Caco-2 (cell line): ENCODE measurements around the gene NDUFA3. TPM values are rescaled to one million over a fixed set of nuclear protein-coding genes. Genes with fewer than 3 reads are reported as not detected.
A peak's percentile ranks its signal among the peaks of the same experiment; 100 is the strongest.
"Not testable (repeated sequence)": the region's sequence is repeated elsewhere in the genome, so short reads cannot be mapped to it uniquely, and the experiment has no call there.

ENCODE experiments used
- BruUV-seq: library from RNA; stranded (reverse); fragments of 400-500 nt; replicated peaks from 2 replicates; lab custom pipeline; 2021; lab: Mats Ljungman, UMichigan
- CTCF ChIA-PET: fragments of 300-600 bp; sonication (Branson Sonifier 250); formaldehyde crosslinking; loops from one replicate; lab custom pipeline; 2022; ENCODE audit warnings: antibody characterized with exemption; lab: Charles Lee
- POLR2A ChIA-PET: fragments of 300-600 bp; sonication (Branson Sonifier 250); formaldehyde crosslinking; loops from one replicate; lab custom pipeline; 2022; ENCODE audit warnings: antibody characterized with exemption; lab: Charles Lee
- DNase-seq, 2 experiments: peaks; one replicate each; pipeline versions ENCODE4 v3.0.0 to v3.0.0-alpha.2; 2020 to 2022
- H3K27me3 ChIP-seq: replicated peaks from 2 replicates; pipeline ENCODE4 v1.6.0; 2011; ENCODE audit warnings: low read length; ENCODE audit not compliant: control insufficient read depth, insufficient read depth
- H3K36me3 ChIP-seq: 2 replicates; pipeline ENCODE4 v1.5.1; 2011; ENCODE audit warnings: low read length; ENCODE audit not compliant: control insufficient read depth, insufficient read depth
- H3K4me1 ChIP-seq: fragments of 250-450 bp; sonication (Bioruptor Pico); 2 replicates; pipeline ENCODE4 v1.5.1; 2020; ENCODE audit warnings: mild to moderate bottlenecking
- H3K4me3 ChIP-seq: 2 replicates; pipeline ENCODE4 v1.5.1; 2011; ENCODE audit warnings: low read depth, mild to moderate bottlenecking, control low read depth, low read length
- H3K9me3 ChIP-seq: fragments of 250-450 bp; sonication (Bioruptor Pico); 2 replicates; pipeline ENCODE4 v1.5.1; 2020; ENCODE audit warnings: mild to moderate bottlenecking, moderate library complexity
- H3K27ac Mint-ChIP-seq: one replicate; pipeline ENCODE4 v1.8.0; 2022; ENCODE audit warnings: mixed read lengths; ENCODE audit not compliant: unreplicated experiment
- H3K27me3 Mint-ChIP-seq: one replicate; pipeline ENCODE4 v1.8.0; 2022; ENCODE audit warnings: mixed read lengths; ENCODE audit not compliant: insufficient read depth, unreplicated experiment
- H3K36me3 Mint-ChIP-seq: one replicate; pipeline ENCODE4 v1.8.0; 2022; ENCODE audit warnings: mild to moderate bottlenecking, mixed read lengths; ENCODE audit not compliant: insufficient read depth, unreplicated experiment
- H3K4me1 Mint-ChIP-seq: one replicate; pipeline ENCODE4 v1.8.0; 2022; ENCODE audit warnings: low read depth, mixed read lengths; ENCODE audit not compliant: unreplicated experiment
- H3K4me3 Mint-ChIP-seq: one replicate; pipeline ENCODE4 v1.8.0; 2022; ENCODE audit warnings: mild to moderate bottlenecking, moderate library complexity, mixed read lengths; ENCODE audit not compliant: unreplicated experiment
- H3K9me3 Mint-ChIP-seq: one replicate; pipeline ENCODE4 v1.8.0; 2022; ENCODE audit warnings: mixed read lengths; ENCODE audit not compliant: unreplicated experiment
- CTCF ChIP-seq, 2 experiments: fragments of 200-600 bp in 1 of 2; IDR thresholded peaks; 1 replicate in 1 of 2; 2 replicates in 1 of 2; pipeline versions ENCODE4 v1.5.1 to v1.8.0; 2011 to 2022; ENCODE audit warnings: antibody characterized with exemption in 1 of 2, control low read depth in 1 of 2, inconsistent platforms in 1 of 2, low read depth in 1 of 2, low read length in 1 of 2, mild to moderate bottlenecking in 1 of 2, moderate library complexity in 1 of 2; ENCODE audit not compliant: insufficient read depth in 1 of 2, severe bottlenecking in 1 of 2, unreplicated experiment in 1 of 2
- intact Hi-C: fragments of 100-400 bp; cut with micrococcal nuclease; formaldehyde crosslinking; loops from one replicate; pipeline ENCODE4 v1.10.0; 2022; ENCODE audit not compliant: unreplicated experiment
- total RNA-seq: library from RNA; stranded (reverse); gene quantifications from 2 replicates; pipeline ENCODE4 v1.2.3, GENCODE V29; 2022

NDUFA3 gene
- total RNA-seq, 1 experiment from 2014 or later: 185 TPM

GRCh38 chr19:54096617-54097106, 6.0 kb upstream of the NDUFA3 start:
- peaks cover 9% of the 10 kb centered on the region for H3K9me3 Mint-ChIP-seq
- CTCF ChIA-PET: interaction anchor here (0.6 to 1.2 kb wide), 3 partner anchors 69 to 917 kb away, joined by 3 read pairs; no protein-coding TSS in a partner anchor
- peak; percentile 32 to 57 for DNase-seq
- peaks cover 13% of the 10 kb centered on the region for H3K4me1 ChIP-seq
- H3K4me3 Mint-ChIP-seq: peak overlapping the region; percentile 68
- intact Hi-C loops: loop anchor here (1.0 kb wide), 1 partner anchor 254 kb away; no protein-coding TSS in a partner anchor
- no peak overlapping the region for H3K4me3 ChIP-seq
- H3K9me3 ChIP-seq: no peaks in the 10 kb centered on the region; the same call in 1 of the 2 replicates
- POLR2A ChIA-PET: no interaction called here
- H3K4me1 Mint-ChIP-seq: peaks cover 7% of the 10 kb centered on the region
- H3K36me3 ChIP-seq: no peaks in the 10 kb centered on the region
- H3K36me3 Mint-ChIP-seq: no peaks in the 10 kb centered on the region
- H3K27ac Mint-ChIP-seq: peak overlapping the region; percentile 36
- H3K27me3 Mint-ChIP-seq: peaks cover 7% of the 10 kb centered on the region
- no peaks in the 10 kb centered on the region for H3K27me3 ChIP-seq
- no TSS peak for BruUV-seq
- TF ChIP-seq CTCF (IDR thresholded peaks at IDR 0.05; ENCODE audit: insufficient read depth in 1 of 2, low read depth in 1 of 2, low read length in 1 of 2, severe bottlenecking in 1 of 2, unreplicated experiment in 1 of 2): peak; percentile 11 to 45

- no peak for TF ChIP-seq CTCF (IDR thresholded peaks at IDR 0.05; ENCODE audit: insufficient read depth in 1 of 2, low read depth in 1 of 2, low read length in 1 of 2, severe bottlenecking in 1 of 2, unreplicated experiment in 1 of 2)
- ChIA-PET CTCF (no interaction called here), POLR2A (no interaction called here)
- Mint-ChIP-seq H3K9me3 (no peaks in the 10 kb centered on the region), H3K36me3 (peaks cover 8% of the 10 kb centered on the region), H3K4me3 (no peak overlapping the region), H3K4me1 (peaks cover 7% of the 10 kb centered on the region), H3K27ac (no peak overlapping the region), H3K27me3 (peaks cover 3% of the 10 kb centered on the region)
- Histone ChIP-seq H3K4me1 (peaks cover 13% of the 10 kb centered on the region), H3K27me3 (no peaks in the 10 kb centered on the region), H3K36me3 (no peaks in the 10 kb centered on the region), H3K4me3 (no peak overlapping the region), H3K9me3 (no peaks in the 10 kb centered on the region)
- peak in 1 of 2 experiments; percentile 16 for DNase-seq
- intact Hi-C loops: no loop called here
- no TSS peak for BruUV-seq
Measured at GRCh38 chr19:54099190-54099902, 3.3 kb upstream of the NDUFA3 start.

GRCh38 chr19:54099903-54100255, 2.8 kb upstream of the NDUFA3 start:
- H3K27ac Mint-ChIP-seq, POLR2A ChIA-PET, H3K4me3 Mint-ChIP-seq, H3K9me3 Mint-ChIP-seq, H3K4me3 ChIP-seq, intact Hi-C loops, H3K36me3 ChIP-seq, H3K36me3 Mint-ChIP-seq, BruUV-seq, H3K9me3 ChIP-seq, DNase-seq, CTCF ChIA-PET, H3K4me1 Mint-ChIP-seq, H3K27me3 ChIP-seq, H3K27me3 Mint-ChIP-seq: not testable (repeated sequence)
- peaks cover 13% of the 10 kb centered on the region for H3K4me1 ChIP-seq
